GM12865 (cell line): Measurements from ENCODE around the gene RHBDD1.

Source experiments
- DNase-seq: peaks from one replicate; pipeline ENCODE4 v3.0.0; 2010; ENCODE audit warnings: low read depth
- H3K4me3 ChIP-seq: 2 replicates; pipeline ENCODE4 v1.5.1; 2011; ENCODE audit warnings: mild to moderate bottlenecking, low read depth, low read length, control low read depth
- TF ChIP-seq, protein P1 (sequence below): IDR thresholded peaks from 2 replicates; pipeline ENCODE4 v1.5.1; 2011; ENCODE audit warnings: low read length, control low read depth, low read depth, inconsistent platforms; ENCODE audit not compliant: insufficient read depth; ENCODE audit errors: missing control alignments

RHBDD1 gene

DNA sequence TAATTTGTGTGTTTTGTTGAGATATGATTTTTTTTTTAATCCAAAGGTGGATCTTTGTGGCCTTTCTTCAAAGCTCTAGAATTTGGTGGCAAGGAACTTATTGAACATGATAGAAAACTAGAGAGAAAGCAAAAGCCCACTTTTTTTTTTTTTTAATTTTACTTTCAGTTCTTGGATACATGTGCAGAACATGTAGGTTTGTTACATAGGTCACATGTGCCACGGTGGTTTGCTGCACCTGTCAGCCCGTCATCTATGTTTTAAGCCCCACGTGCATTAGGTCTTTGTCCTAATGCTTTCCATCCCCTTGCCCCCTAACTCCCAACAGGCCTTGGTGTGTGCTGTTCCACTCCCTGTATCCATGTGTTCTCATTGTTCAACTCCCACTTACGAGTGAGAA is 135.9 kb downstream of the RHBDD1 start:
- TF ChIP-seq, protein P1, sequence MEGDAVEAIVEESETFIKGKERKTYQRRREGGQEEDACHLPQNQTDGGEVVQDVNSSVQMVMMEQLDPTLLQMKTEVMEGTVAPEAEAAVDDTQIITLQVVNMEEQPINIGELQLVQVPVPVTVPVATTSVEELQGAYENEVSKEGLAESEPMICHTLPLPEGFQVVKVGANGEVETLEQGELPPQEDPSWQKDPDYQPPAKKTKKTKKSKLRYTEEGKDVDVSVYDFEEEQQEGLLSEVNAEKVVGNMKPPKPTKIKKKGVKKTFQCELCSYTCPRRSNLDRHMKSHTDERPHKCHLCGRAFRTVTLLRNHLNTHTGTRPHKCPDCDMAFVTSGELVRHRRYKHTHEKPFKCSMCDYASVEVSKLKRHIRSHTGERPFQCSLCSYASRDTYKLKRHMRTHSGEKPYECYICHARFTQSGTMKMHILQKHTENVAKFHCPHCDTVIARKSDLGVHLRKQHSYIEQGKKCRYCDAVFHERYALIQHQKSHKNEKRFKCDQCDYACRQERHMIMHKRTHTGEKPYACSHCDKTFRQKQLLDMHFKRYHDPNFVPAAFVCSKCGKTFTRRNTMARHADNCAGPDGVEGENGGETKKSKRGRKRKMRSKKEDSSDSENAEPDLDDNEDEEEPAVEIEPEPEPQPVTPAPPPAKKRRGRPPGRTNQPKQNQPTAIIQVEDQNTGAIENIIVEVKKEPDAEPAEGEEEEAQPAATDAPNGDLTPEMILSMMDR: no peak
- DNase-seq: peak; percentile 61
- H3K4me3 ChIP-seq: no peak overlapping the region

DNA sequence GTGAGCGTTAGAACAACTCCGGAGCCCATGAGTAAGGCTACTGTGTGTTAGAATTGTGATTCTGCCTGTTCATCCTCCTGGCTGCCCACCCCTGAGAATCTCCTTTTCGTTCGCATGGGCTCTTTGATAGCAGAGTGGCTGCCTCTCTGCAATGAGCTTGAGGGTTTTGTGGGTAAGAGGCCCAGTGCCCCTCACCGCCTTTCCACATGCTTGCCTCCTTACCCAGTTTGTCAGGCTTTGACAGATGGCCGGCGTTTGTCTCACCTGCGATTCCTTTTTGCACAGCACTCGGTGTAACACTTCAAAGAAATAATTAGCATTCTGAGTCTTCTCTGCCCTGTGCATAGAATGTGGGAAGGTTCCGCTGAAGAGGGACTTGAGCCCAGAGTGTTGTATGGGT is 138.0 kb downstream of the RHBDD1 start:
- TF ChIP-seq, protein P1: no peak
- no peak overlapping the region for H3K4me3 ChIP-seq
- DNase-seq: no peak

DNA sequence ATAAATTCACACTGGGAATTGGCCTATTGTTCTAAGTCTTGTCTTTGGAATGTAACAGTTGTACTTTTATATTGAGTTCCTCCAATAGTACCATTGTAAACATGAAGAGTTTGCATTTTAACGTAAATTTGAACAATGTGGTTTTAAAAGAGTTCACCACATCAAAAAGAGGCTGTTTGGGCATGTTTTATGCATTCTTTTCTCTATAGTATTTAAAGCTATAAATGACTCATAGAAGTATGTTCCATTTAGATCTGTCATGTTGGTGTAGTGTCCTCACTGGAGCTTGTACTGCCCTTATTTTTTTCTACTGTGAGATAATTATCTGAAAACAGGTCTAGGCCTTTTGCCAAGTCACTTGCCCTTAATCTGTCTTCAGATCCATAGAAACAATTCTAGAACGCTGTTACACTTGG is 141.9 kb downstream of the RHBDD1 start:
- no peak overlapping the region for H3K4me3 ChIP-seq
- no peak for DNase-seq
- TF ChIP-seq, protein P1: no peak

DNA sequence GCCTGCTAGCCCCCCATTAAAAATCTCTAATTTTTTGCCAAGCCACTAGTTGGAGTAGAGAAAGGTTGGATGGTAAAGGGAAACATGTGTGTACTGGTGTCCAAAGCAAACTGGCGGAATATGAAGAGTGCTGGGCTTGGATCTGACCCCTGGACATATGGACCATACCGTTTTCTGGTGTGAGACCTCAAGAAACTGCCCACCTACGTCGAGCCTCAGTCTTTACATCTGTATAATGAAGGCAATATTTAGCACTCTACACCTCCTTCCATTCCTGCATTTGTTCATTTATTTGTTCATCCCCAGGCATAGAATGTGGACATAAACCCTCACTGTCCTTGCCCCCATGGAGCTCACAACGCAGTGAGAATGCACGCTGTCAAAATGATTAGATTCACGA is 142.4 kb downstream of the RHBDD1 start:
- H3K4me3 ChIP-seq: no peak overlapping the region
- DNase-seq: no peak
- TF ChIP-seq, protein P1: no peak

DNA sequence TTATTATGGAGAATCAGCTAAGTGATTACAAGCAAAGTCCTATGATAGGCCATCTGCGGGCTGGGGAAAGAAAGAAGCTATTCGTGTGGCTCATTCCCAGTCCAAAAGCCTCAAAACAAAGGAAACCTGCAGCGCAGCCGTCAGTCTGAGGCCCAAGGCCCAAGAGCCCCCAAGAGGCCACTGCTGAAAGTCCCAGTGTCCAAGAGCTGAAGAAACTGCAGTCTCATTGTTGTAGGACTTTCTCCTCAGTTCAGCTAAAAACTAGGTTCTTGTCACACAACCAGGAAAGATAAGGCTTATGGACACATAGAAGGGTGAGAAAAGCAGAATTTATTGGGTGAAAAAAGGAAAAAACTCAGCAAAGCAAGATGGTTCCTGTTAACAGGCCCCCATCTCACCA is 143.2 kb downstream of the RHBDD1 start:
- H3K4me3 ChIP-seq: no peak overlapping the region
- no peak for DNase-seq
- TF ChIP-seq, protein P1: no peak

DNA sequence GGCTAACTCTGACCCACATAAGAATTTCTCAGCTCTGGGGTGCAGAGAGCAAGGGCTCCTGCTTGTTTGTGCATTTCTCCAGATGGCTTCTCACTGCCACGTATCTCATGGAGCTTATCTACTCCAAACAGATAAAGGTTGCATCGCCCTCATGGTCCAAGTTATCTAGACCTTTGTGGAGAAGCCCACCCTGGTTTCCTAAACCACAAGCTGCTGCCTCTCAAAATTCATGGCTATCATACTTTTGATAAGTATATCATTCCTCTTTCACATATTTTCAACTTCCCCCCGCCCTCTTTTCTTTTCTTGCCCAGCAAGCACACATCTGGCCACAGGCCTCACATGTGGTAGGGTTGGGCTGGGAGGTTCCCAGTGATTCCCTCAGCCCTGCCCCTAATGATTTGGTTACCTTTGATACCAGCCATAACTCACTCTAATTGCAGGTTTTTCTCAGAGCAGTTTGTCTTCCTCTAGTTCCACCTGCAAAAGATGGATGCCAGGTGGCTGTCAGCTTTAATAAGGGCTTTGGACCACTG is 146.0 kb downstream of the RHBDD1 start:
- no peak overlapping the region for H3K4me3 ChIP-seq
- no peak for DNase-seq
- TF ChIP-seq, protein P1: no peak
